Astrocyte (in vitro differentiated cells and primary cell): ENCODE measurements around the gene C19orf25.

ENCODE experiments used
- CTCF ChIP-seq: IDR thresholded peaks from 2 replicates; pipeline ENCODE4 v1.5.1; 2011; ENCODE audit warnings: low read depth, mild to moderate bottlenecking, inconsistent platforms, low read length, moderate library complexity; ENCODE audit not compliant: insufficient read depth
- EZH2 ChIP-seq: IDR thresholded peaks from 2 replicates; pipeline ENCODE4 v1.6.1; 2012; ENCODE audit warnings: mild to moderate bottlenecking, low read length, inconsistent platforms; ENCODE audit not compliant: insufficient read depth

GRCh38 chr19:1433119-1434039 is 45.6 kb downstream of the C19orf25 start:
- TF ChIP-seq CTCF = no peak
- TF ChIP-seq EZH2 = no peak
